Peyer's patch (tissue), 4 donors: ENCODE results near the gene PTOV1. TPM values are rescaled to one million over a fixed set of nuclear protein-coding genes. Genes with fewer than 3 reads are reported as not detected.

Experiments
- DNase-seq, 3 donors: peaks; one replicate each; pipeline ENCODE4 v3.0.0-alpha.2; 2017 to 2019
- H3K27ac ChIP-seq, 4 donors: fragments of 200-600 bp; sonication (generic); one replicate each; pipeline ENCODE4 v1.5.1; 2016 to 2019
- H3K27me3 ChIP-seq, 2 donors: fragments of 200-600 bp; sonication (generic); one replicate each; pipeline ENCODE4 v1.5.1; 2019
- H3K36me3 ChIP-seq, 3 donors: fragments of 200-600 bp; sonication (generic); one replicate each; pipeline ENCODE4 v1.5.1; 2016 to 2019
- H3K4me1 ChIP-seq, 4 donors: fragments of 200-600 bp; sonication (generic); one replicate each; pipeline ENCODE4 v1.5.1; 2016 to 2019
- H3K4me3 ChIP-seq, 4 donors: fragments of 200-600 bp; sonication (generic); 1 replicate in 3 of 4; 2 replicates in 1 of 4; pipeline ENCODE4 v1.5.1; 2016 to 2019; ENCODE audit warnings: mild to moderate bottlenecking in 1 of 4
- H3K9me3 ChIP-seq, 4 donors: fragments of 200-600 bp; sonication (generic); one replicate each; pipeline ENCODE4 v1.5.1; 2016 to 2019; ENCODE audit warnings: mild to moderate bottlenecking in 1 of 4
- POLR2A ChIP-seq, 2 donors: fragments of 450-650 bp; IDR thresholded peaks; one replicate each; pipeline ENCODE4 v1.5.1; 2017; ENCODE audit warnings: antibody characterized with exemption in 2 of 2, mild to moderate bottlenecking in 2 of 2, moderate library complexity in 2 of 2
- total RNA-seq, 4 donors: library from RNA; depleted of rRNA; stranded (reverse); fragments of >200 nt; gene quantifications; one replicate each; pipeline ENCODE4 v1.1.0, GENCODE V29; 2016
- TF ChIP-seq, protein P1 (sequence below), 6 experiments: fragments of 450-650 bp in 4 of 6; fragments of 200-600 bp in 2 of 6; sonication (generic) in 1 of 6; IDR thresholded peaks; one replicate each; pipeline ENCODE4 v1.5.1; 2017 to 2019; ENCODE audit warnings: antibody characterized with exemption in 6 of 6, mild to moderate bottlenecking in 3 of 6, moderate library complexity in 1 of 6

The PTOV1 gene
- total RNA-seq, 4 donors from 2014 or later = 80.0 to 153 (median 95.9) TPM

DNA sequence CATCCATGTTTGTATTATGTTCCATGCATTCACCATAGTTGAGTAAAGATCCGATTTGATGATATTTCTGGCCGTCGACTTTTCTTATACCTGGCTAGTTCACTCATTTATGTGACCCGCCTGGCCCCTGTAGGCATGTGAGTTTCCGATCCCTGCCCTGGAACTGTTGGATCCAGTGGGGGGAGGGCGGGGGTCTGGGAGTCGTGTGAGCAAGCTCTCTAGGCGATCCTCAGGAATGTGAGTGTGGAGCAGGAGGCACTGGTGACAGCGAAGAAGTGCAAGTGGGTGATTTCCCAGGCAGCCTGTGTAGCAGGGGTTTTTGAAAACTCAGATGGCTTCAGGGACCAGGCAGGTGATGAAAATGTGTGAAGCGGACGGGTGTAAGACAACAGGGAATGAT, 10.6 kb upstream of the PTOV1 start:
- H3K4me3 ChIP-seq = no peak overlapping the region
- TF ChIP-seq, protein P1, sequence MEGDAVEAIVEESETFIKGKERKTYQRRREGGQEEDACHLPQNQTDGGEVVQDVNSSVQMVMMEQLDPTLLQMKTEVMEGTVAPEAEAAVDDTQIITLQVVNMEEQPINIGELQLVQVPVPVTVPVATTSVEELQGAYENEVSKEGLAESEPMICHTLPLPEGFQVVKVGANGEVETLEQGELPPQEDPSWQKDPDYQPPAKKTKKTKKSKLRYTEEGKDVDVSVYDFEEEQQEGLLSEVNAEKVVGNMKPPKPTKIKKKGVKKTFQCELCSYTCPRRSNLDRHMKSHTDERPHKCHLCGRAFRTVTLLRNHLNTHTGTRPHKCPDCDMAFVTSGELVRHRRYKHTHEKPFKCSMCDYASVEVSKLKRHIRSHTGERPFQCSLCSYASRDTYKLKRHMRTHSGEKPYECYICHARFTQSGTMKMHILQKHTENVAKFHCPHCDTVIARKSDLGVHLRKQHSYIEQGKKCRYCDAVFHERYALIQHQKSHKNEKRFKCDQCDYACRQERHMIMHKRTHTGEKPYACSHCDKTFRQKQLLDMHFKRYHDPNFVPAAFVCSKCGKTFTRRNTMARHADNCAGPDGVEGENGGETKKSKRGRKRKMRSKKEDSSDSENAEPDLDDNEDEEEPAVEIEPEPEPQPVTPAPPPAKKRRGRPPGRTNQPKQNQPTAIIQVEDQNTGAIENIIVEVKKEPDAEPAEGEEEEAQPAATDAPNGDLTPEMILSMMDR (IDR thresholded peaks at IDR 0.05) = no peak
- TF ChIP-seq POLR2A (IDR thresholded peaks at IDR 0.05) = no peak
- H3K27me3 ChIP-seq = no peaks in the 10 kb centered on the region
- H3K27ac ChIP-seq = no peak overlapping the region
- H3K9me3 ChIP-seq = no peaks in the 10 kb centered on the region
- DNase-seq = no peak
- peaks cover 0 to 39% (median 0%) of the 10 kb centered on the region in 3 donors for H3K36me3 ChIP-seq
- no peaks in the 10 kb centered on the region for H3K4me1 ChIP-seq

GRCh38 chr19:49840736-49841249, 10.2 kb upstream of the PTOV1 start:
- H3K27ac ChIP-seq = no peak overlapping the region
- TF ChIP-seq, protein P1 (IDR thresholded peaks at IDR 0.05) = no peak
- no peak for TF ChIP-seq POLR2A (IDR thresholded peaks at IDR 0.05)

DNA sequence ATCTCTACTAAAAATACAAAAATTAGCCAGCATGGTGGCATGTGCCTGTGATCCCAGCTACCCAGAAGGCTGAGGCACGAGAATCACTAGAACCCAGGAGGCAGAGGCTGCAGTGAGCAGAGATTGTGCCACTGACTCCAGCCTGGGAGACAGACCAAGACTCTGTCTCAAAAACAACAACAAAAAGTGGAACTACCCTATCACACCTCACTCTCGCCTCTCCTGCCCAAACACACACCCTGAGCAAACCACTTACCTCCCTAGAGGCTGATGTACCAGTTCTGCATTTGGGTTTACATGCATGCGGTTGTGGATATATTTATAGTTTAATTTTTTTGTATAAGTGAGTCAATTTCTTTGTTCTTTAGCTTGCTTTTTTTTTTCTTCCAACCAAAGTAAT, 7.7 kb upstream of the PTOV1 start:
- no peaks in the 10 kb centered on the region for H3K9me3 ChIP-seq
- H3K27ac ChIP-seq = peak overlapping the region in 1 of 4 donors; percentile 66
- no peak for TF ChIP-seq POLR2A (IDR thresholded peaks at IDR 0.05)
- TF ChIP-seq, protein P1 (IDR thresholded peaks at IDR 0.05) = no peak
- peaks cover 0 to under 1% (median 0%) of the 10 kb centered on the region in 4 donors for H3K4me1 ChIP-seq
- H3K36me3 ChIP-seq = peaks cover 0 to 9% (median 0%) of the 10 kb centered on the region in 3 donors
- H3K4me3 ChIP-seq = no peak overlapping the region
- no peaks in the 10 kb centered on the region for H3K27me3 ChIP-seq
- peak in 1 of 3 donors; percentile 47 for DNase-seq

More at GRCh38 chr19:49840736-49841249, 10.2 kb upstream of the PTOV1 start:
- Histone ChIP-seq H3K36me3 (peaks cover 0 to 34% (median 0%) of the 10 kb centered on the region in 3 donors), H3K27me3 (no peaks in the 10 kb centered on the region), H3K9me3 (no peaks in the 10 kb centered on the region), H3K4me3 (no peak overlapping the region), H3K4me1 (no peaks in the 10 kb centered on the region)
- DNase-seq = no peak

DNA sequence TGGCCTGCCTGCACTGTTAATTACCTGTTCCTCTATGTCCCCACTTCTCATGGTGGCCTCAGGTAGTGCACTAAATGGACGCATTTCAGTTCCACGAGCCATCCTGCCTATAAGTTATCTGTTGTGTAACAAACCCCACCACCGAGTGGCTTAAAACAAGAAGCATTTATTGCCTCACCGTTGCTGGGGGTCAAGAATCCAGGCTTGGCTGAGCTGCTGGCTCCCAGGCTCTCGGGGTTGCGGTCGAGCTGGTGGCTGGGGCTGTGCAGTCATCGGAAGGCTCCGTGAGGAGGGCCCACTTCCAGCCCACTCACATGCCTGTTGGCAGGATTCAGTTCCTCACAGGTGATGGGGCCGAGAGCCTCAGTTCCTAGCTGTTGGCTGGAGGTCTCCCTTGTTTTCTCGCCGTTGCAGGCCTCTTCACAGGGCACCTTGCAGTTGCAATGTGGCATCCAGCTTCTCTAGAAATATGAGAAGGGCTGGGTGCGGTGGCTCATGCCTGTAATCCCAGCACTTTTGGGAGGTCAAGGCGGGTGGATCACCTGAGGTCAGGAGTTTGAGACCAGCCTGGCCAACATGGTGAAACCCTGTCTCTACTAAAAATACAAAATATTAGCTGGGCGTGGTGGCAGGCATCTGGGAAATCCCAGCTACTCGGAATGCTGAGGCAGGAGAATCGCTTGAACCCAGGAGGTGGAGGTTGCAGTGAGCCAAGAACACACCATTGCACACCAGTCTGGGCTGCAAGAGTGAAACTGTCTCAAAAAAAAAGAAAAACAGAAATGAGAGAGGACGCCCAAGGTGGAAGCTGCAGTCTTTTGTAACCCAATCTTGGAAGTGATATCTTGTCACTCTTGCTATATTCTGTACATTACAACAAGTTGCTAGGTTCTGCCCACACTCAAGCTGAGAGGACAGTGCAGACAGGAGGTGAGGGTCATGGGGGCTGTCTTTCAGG, 6.5 kb upstream of the PTOV1 start:
- Histone ChIP-seq H3K4me3 (no peak overlapping the region), H3K36me3 (no peaks in the 10 kb centered on the region), H3K27me3 (no peaks in the 10 kb centered on the region), H3K4me1 (peaks cover 0 to 5% (median 0%) of the 10 kb centered on the region in 4 donors), H3K27ac (peak overlapping the region in 1 of 4 donors; percentile 58), H3K9me3 (no peaks in the 10 kb centered on the region)
- no peak for DNase-seq
- TF ChIP-seq, protein P1 (IDR thresholded peaks at IDR 0.05) = no peak
- no peak for TF ChIP-seq POLR2A (IDR thresholded peaks at IDR 0.05)

- no peaks in the 10 kb centered on the region for H3K9me3 ChIP-seq
- no peaks in the 10 kb centered on the region for H3K27me3 ChIP-seq
- H3K27ac ChIP-seq = no peak overlapping the region
- H3K36me3 ChIP-seq = no peaks in the 10 kb centered on the region
- no peak for DNase-seq
- H3K4me1 ChIP-seq = peaks cover 0 to 5% (median 0%) of the 10 kb centered on the region in 4 donors
- TF ChIP-seq, protein P1 (IDR thresholded peaks at IDR 0.05) = no peak
- no peak for TF ChIP-seq POLR2A (IDR thresholded peaks at IDR 0.05)
- H3K4me3 ChIP-seq = no peak overlapping the region
These were observed 5.5 kb upstream of the PTOV1 start for GRCh38 chr19:49845414-49845813.
